DND-41 (cell line): ENCODE data around the gene TTLL9.
"Not testable (repeated sequence)": the region's sequence is repeated elsewhere in the genome, so short reads cannot be mapped to it uniquely, and the experiment has no call there.

Experiments
- ATAC-seq: fragments of 200-7000 bp; cut with Tn5 transposase; 3 replicates; pipeline ENCODE4 v1.9.1; 2021; ENCODE audit warnings: low read depth; ENCODE audit not compliant: insufficient read depth
- DNase-seq: peaks from one replicate; pipeline ENCODE4 v3.0.0-alpha.2; 2020
- H2AFZ ChIP-seq: 2 replicates; pipeline ENCODE4 v1.6.0; 2012; ENCODE audit warnings: low read depth, low read length
- H3K27ac ChIP-seq: 2 replicates; pipeline ENCODE4 v1.5.1; 2012; ENCODE audit warnings: low read length, inconsistent platforms
- H3K27me3 ChIP-seq: fragments of 200-600 bp; sonication (generic); 2 replicates; pipeline ENCODE4 v1.6.0; 2012; ENCODE audit warnings: low read length, mild to moderate bottlenecking, inconsistent platforms; ENCODE audit not compliant: insufficient read depth, poor library complexity
- H3K36me3 ChIP-seq: 2 replicates; pipeline ENCODE4 v1.5.1; 2012; ENCODE audit warnings: low read length, inconsistent platforms; ENCODE audit not compliant: insufficient read depth
- H3K4me1 ChIP-seq: 2 replicates; pipeline ENCODE4 v1.5.1; 2012; ENCODE audit warnings: mild to moderate bottlenecking, low read length; ENCODE audit not compliant: insufficient read depth
- H3K4me2 ChIP-seq: 2 replicates; pipeline ENCODE4 v1.6.0; 2012; ENCODE audit warnings: mild to moderate bottlenecking, moderate library complexity, low read length, inconsistent platforms; ENCODE audit not compliant: insufficient read depth
- H3K4me3 ChIP-seq, 2 experiments: fragments of 200-600 bp in 1 of 2; shearing (Covaris generic) in 1 of 2; 2 replicates each; pipeline ENCODE4 v1.5.1; 2012 to 2016; ENCODE audit warnings: inconsistent platforms in 2 of 2, low read length in 2 of 2, mild to moderate bottlenecking in 2 of 2, low read depth in 1 of 2, moderate library complexity in 1 of 2
- H3K79me2 ChIP-seq: 2 replicates; pipeline ENCODE4 v1.6.0; 2012; ENCODE audit warnings: low read length, inconsistent platforms; ENCODE audit not compliant: insufficient read depth
- H3K9ac ChIP-seq: 2 replicates; pipeline ENCODE4 v1.6.0; 2012; ENCODE audit warnings: low read depth, mild to moderate bottlenecking, inconsistent platforms, low read length, moderate library complexity
- H3K9me3 ChIP-seq: 2 replicates; pipeline ENCODE4 v1.5.1; 2012; ENCODE audit warnings: low read length, moderate library complexity, mild to moderate bottlenecking, inconsistent platforms; ENCODE audit not compliant: insufficient read depth, severe bottlenecking
- H4K20me1 ChIP-seq: 2 replicates; pipeline ENCODE4 v1.6.0; 2012; ENCODE audit warnings: low read length; ENCODE audit not compliant: insufficient read depth
- CTCF ChIP-seq: IDR thresholded peaks from 2 replicates; pipeline ENCODE4 v1.5.1; 2012; ENCODE audit warnings: borderline replicate concordance, low read length, moderate library complexity, mild to moderate bottlenecking; ENCODE audit not compliant: poor library complexity, severe bottlenecking; ENCODE audit errors: extremely low read depth
- EZH2 ChIP-seq: IDR thresholded peaks from 3 replicates; pipeline ENCODE4 v1.6.1; 2012; ENCODE audit warnings: borderline replicate concordance, low read depth, mild to moderate bottlenecking, moderate library complexity, low read length, inconsistent platforms; ENCODE audit not compliant: severe bottlenecking

TTLL9 gene

GRCh38 chr20:31918466-31919105 lies 48.2 kb downstream of the TTLL9 start:
- no peak for DNase-seq
- no peak overlapping the region for H3K9ac ChIP-seq
- H3K4me3 ChIP-seq, result no peak overlapping the region
- peaks cover 3% of the 10 kb centered on the region for H3K27me3 ChIP-seq
- no peaks in the 10 kb centered on the region for H3K4me1 ChIP-seq
- H3K27ac ChIP-seq, result no peak overlapping the region
- H3K9me3 ChIP-seq, result no peaks in the 10 kb centered on the region
- H3K79me2 ChIP-seq, result no peaks in the 10 kb centered on the region
- no peak overlapping the region for H3K4me2 ChIP-seq
- TF ChIP-seq EZH2 (no peak), CTCF (no peak)
- no peak overlapping the region for H2AFZ ChIP-seq
- no peak for ATAC-seq
- H3K36me3 ChIP-seq, result no peaks in the 10 kb centered on the region
- peaks cover 4% of the 10 kb centered on the region; the same call in 1 of the 2 replicates for H4K20me1 ChIP-seq

GRCh38 chr20:31919410-31920155 lies 49.1 kb downstream of the TTLL9 start:
- DNase-seq (no peak), ATAC-seq (no peak)
- no peaks in the 10 kb centered on the region for H3K79me2 ChIP-seq
- H3K9ac ChIP-seq, result no peak overlapping the region
- H3K4me3 ChIP-seq, result no peak overlapping the region
- no peak for TF ChIP-seq EZH2
- no peak for TF ChIP-seq CTCF
- H3K9me3 ChIP-seq, result no peaks in the 10 kb centered on the region
- H3K4me2 ChIP-seq, result no peak overlapping the region
- peaks cover 3% of the 10 kb centered on the region for H3K27me3 ChIP-seq
- peaks cover 6% of the 10 kb centered on the region; the same call in 1 of the 2 replicates for H4K20me1 ChIP-seq
- H3K4me1 ChIP-seq, result no peaks in the 10 kb centered on the region
- H3K27ac ChIP-seq, result no peak overlapping the region
- H3K36me3 ChIP-seq, result no peaks in the 10 kb centered on the region
- no peak overlapping the region for H2AFZ ChIP-seq

- H3K9ac ChIP-seq, result no peak overlapping the region
- DNase-seq (no peak), ATAC-seq (no peak)
- H3K79me2 ChIP-seq, result no peaks in the 10 kb centered on the region
- peaks cover 3% of the 10 kb centered on the region for H3K27me3 ChIP-seq
- H3K4me2 ChIP-seq, result no peak overlapping the region
- H3K27ac ChIP-seq, result no peak overlapping the region
- no peak for TF ChIP-seq CTCF
- TF ChIP-seq EZH2, result no peak
- no peaks in the 10 kb centered on the region for H3K36me3 ChIP-seq
- H2AFZ ChIP-seq, result no peak overlapping the region
- no peak overlapping the region for H3K4me3 ChIP-seq
- H4K20me1 ChIP-seq, result peaks cover 6% of the 10 kb centered on the region; the same call in 1 of the 2 replicates
- no peaks in the 10 kb centered on the region for H3K9me3 ChIP-seq
- H3K4me1 ChIP-seq, result no peaks in the 10 kb centered on the region
Measured at GRCh38 chr20:31920275-31920855, 49.9 kb downstream of the TTLL9 start.

GRCh38 chr20:31921480-31921879 lies 51.0 kb downstream of the TTLL9 start:
- H3K4me2 ChIP-seq, H3K4me3 ChIP-seq, H3K4me1 ChIP-seq, H3K79me2 ChIP-seq, H3K9me3 ChIP-seq, H2AFZ ChIP-seq, H4K20me1 ChIP-seq, H3K9ac ChIP-seq, H3K36me3 ChIP-seq, H3K27me3 ChIP-seq, ATAC-seq, DNase-seq, H3K27ac ChIP-seq: not testable (repeated sequence)
